Neuronal stem cell (in vitro differentiated cells): Measurements from ENCODE around the gene USP14.
"Not testable (repeated sequence)": the region's sequence is repeated elsewhere in the genome, so short reads cannot be mapped to it uniquely, and the experiment has no call there.

Experiments used
- DNase-seq: peaks from one replicate; pipeline ENCODE4 v3.0.0-alpha.2; 2013; ENCODE audit warnings: low spot score
- H2AFZ ChIP-seq: one replicate; pipeline ENCODE4 v1.6.1; 2013; ENCODE audit warnings: mild to moderate bottlenecking, low read length, inconsistent platforms
- H2AK5ac ChIP-seq: 2 replicates; pipeline ENCODE4 v1.6.1; 2013; ENCODE audit warnings: low read depth, mild to moderate bottlenecking, inconsistent platforms, low read length, moderate library complexity, mixed read lengths
- H2BK120ac ChIP-seq: 2 replicates; pipeline ENCODE4 v1.6.1; 2013; ENCODE audit warnings: low read depth, mild to moderate bottlenecking, inconsistent platforms, low read length, moderate library complexity, mixed read lengths
- H2BK12ac ChIP-seq: one replicate; pipeline ENCODE4 v1.6.1; 2013; ENCODE audit warnings: low read length, inconsistent platforms
- H2BK15ac ChIP-seq: 2 replicates; pipeline ENCODE4 v1.6.1; 2013; ENCODE audit warnings: mild to moderate bottlenecking, low read length, inconsistent platforms, mixed read lengths
- H2BK5ac ChIP-seq: one replicate; pipeline ENCODE4 v1.6.1; 2013; ENCODE audit warnings: inconsistent platforms, mild to moderate bottlenecking, low read length, moderate library complexity
- H3K14ac ChIP-seq: one replicate; pipeline ENCODE4 v1.6.1; 2013; ENCODE audit warnings: low read length, inconsistent platforms
- H3K18ac ChIP-seq: 2 replicates; pipeline ENCODE4 v1.6.1; 2013; ENCODE audit warnings: low read length, inconsistent platforms
- H3K23ac ChIP-seq: 2 replicates; pipeline ENCODE4 v1.6.1; 2013; ENCODE audit warnings: low read depth, mild to moderate bottlenecking, mixed read lengths, low read length, inconsistent platforms; ENCODE audit not compliant: poor library complexity
- H3K27ac ChIP-seq: replicated peaks from 3 replicates; pipeline ENCODE4 v1.5.1; 2013; ENCODE audit warnings: low read length, inconsistent platforms
- H3K27me3 ChIP-seq, 3 experiments: 2 replicates each; pipeline ENCODE4 v1.6.1; 2013; ENCODE audit warnings: low read length in 3 of 3, mild to moderate bottlenecking in 2 of 3, inconsistent platforms in 1 of 3, low read depth in 1 of 3, mixed read lengths in 1 of 3, moderate library complexity in 1 of 3; ENCODE audit not compliant: control insufficient read depth in 3 of 3, insufficient read depth in 3 of 3
- H3K36me3 ChIP-seq, 2 donors: replicated peaks in 1 of 2; 2 replicates each; pipeline ENCODE4 v1.6.1; 2013; ENCODE audit warnings: low read length in 2 of 2; ENCODE audit not compliant: control insufficient read depth in 2 of 2, insufficient read depth in 2 of 2
- H3K4ac ChIP-seq: 2 replicates; pipeline ENCODE4 v1.6.1; 2013; ENCODE audit warnings: inconsistent platforms, mild to moderate bottlenecking, low read length, moderate library complexity
- H3K4me1 ChIP-seq, 2 donors: 1 replicate in 1 of 2; 2 replicates in 1 of 2; pipeline ENCODE4 v1.6.1; 2013; ENCODE audit warnings: low read length in 2 of 2, low read depth in 1 of 2; ENCODE audit not compliant: control insufficient read depth in 2 of 2, insufficient read depth in 1 of 2
- H3K4me2 ChIP-seq: one replicate; pipeline ENCODE4 v1.6.1; 2013; ENCODE audit warnings: mild to moderate bottlenecking, low read length, inconsistent platforms; ENCODE audit not compliant: insufficient read depth, poor library complexity, severe bottlenecking
- H3K4me3 ChIP-seq, 2 donors: 2 replicates each; pipeline ENCODE4 v1.5.1; 2013; ENCODE audit warnings: low read length in 2 of 2, mild to moderate bottlenecking in 2 of 2, inconsistent platforms in 1 of 2, moderate library complexity in 1 of 2
- H3K79me1 ChIP-seq: one replicate; pipeline ENCODE4 v1.6.1; 2013; ENCODE audit warnings: low read depth, mild to moderate bottlenecking, inconsistent platforms, low read length, moderate library complexity
- H3K9ac ChIP-seq: one replicate; pipeline ENCODE4 v1.6.1; 2013; ENCODE audit warnings: mild to moderate bottlenecking, low read depth, low read length, inconsistent platforms; ENCODE audit not compliant: poor library complexity
- H3K9me3 ChIP-seq, 2 donors: replicated peaks in 1 of 2; 2 replicates each; pipeline versions ENCODE3 to v1.6.1; 2013; ENCODE audit warnings: low read length in 2 of 2, mild to moderate bottlenecking in 2 of 2, inconsistent platforms in 1 of 2, low read depth in 1 of 2, mixed read lengths in 1 of 2, moderate library complexity in 1 of 2; ENCODE audit not compliant: control insufficient read depth in 2 of 2, insufficient read depth in 1 of 2
- H4K8ac ChIP-seq: one replicate; pipeline ENCODE4 v1.6.1; 2013; ENCODE audit warnings: low read depth, mild to moderate bottlenecking, inconsistent platforms, low read length, moderate library complexity
- H4K91ac ChIP-seq: one replicate; pipeline ENCODE4 v1.6.1; 2013; ENCODE audit warnings: low read length, low read depth, mild to moderate bottlenecking, inconsistent platforms; ENCODE audit not compliant: poor library complexity
- WGBS, 2 donors: extraction: QIAGEN DNeasy Blood & Tissue Kit; methylation state at CpG; one replicate each; pipeline ENCODE4 v1.1.7; 2013; ENCODE audit warnings: missing lambda C conversion rate in 2 of 2, mixed read lengths in 1 of 2; ENCODE audit not compliant: insufficient read length in 2 of 2, insufficient replicate concordance in 1 of 2; ENCODE audit errors: extremely low coverage in 2 of 2; 5-methylcytosine and 5-hydroxymethylcytosine counted together

Gene USP14

DNA sequence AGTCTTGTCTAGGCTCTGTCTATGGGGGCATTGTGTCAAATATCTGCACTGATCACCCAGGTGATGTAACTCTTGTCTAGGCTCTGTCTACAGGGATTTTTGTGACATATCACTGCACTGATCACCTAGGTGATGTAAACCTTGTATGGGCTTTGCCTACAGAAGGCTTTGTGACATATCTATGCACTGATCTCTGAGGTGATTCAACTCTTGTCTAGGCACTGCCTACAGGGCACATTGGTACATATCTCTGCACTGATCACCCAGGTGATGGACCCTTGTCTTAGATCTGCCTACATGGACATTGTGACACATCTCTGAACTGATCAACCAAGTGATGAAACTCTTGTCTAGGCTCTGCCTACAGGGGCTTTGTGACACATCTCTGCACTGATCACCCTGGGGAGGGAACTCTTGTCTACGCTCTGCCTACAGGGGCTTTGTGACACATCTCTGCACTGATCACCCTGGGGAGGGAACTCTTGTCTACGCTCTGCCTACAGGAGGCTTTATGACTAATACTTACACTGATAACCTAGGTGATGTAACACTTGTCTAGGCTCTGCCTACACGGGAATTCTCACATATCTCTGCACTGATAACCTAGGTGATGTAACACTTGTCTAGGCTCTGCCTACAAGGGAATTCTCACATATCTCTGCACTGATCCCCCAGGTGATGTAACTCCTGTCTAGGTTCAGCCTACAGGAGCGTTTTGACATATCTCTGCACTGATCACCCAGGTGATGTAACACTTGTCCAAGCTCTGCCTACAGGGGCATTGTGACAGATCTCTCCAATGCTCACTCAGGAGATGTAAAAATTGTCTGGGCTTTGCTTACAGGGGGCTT, 47.8 kb upstream of the USP14 start:
- not testable (repeated sequence) for DNase-seq, H3K27ac ChIP-seq

DNA sequence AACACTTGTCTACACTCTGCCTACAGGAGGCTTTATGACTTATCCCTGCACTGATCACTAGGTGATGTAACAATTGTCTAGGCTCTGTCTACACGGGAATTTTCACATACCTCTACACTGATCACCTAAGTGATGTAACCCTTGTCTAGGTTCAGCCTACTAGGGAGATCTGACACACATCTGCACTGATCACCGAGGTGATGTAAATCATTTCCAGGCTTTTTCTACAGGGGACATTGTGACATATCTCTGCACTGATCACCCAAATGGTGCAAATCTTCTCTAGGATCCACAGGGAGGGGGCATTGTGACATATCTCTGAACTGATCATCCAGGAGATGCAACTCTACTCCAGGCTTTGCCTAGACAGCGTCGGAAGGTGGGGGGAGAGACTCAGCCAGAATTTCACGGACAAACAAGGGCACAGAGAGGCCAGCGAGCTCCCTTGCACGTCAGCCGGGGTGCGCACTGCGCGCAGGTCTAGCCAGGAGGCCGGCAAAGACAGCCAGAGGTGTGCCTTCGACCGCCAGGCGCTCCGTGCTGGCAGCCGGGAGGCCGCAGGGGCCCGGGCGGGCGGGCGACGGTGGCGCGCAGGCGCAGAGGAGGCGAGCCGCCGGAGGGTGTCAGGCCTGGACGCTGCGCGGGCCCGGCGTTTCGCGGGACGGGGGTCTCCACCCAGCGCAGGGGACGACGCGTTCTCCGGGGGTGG, 46.9 kb upstream of the USP14 start:
- H3K79me1 ChIP-seq: no peaks in the 10 kb centered on the region
- peak overlapping the region; percentile 46 for H3K4me2 ChIP-seq
- H3K14ac ChIP-seq: no peak overlapping the region
- H4K91ac ChIP-seq: no peak overlapping the region
- no peak overlapping the region for H4K8ac ChIP-seq
- no peak overlapping the region for H2BK120ac ChIP-seq
- H3K4me3 ChIP-seq: peak overlapping the region; percentile 47 to 76
- H2AFZ ChIP-seq: peak overlapping the region; percentile 97
- H2BK15ac ChIP-seq: no peak overlapping the region
- peak; percentile 72 for DNase-seq
- H2BK5ac ChIP-seq: no peak overlapping the region
- peaks cover 0 to 3% of the 10 kb centered on the region in 2 donors for H3K4me1 ChIP-seq
- no peak overlapping the region for H2AK5ac ChIP-seq
- no peak overlapping the region for H3K23ac ChIP-seq
- peaks cover 0 to 1% of the 10 kb centered on the region in 2 donors for H3K9me3 ChIP-seq
- WGBS, 2 donors: no CpG with 5 or more reads among the region's 42 CpGs
- H3K18ac ChIP-seq: peak overlapping the region; percentile 84
- H3K36me3 ChIP-seq: no peaks in the 10 kb centered on the region
- H3K27ac ChIP-seq: peak overlapping the region; percentile 47
- H2BK12ac ChIP-seq: no peak overlapping the region
- H3K9ac ChIP-seq: peak overlapping the region; percentile 88
- no peaks in the 10 kb centered on the region for H3K27me3 ChIP-seq
- no peak overlapping the region for H3K4ac ChIP-seq

More for the DNA sequence above, 47.8 kb upstream of the USP14 start:
- H3K4me1 ChIP-seq, H2BK5ac ChIP-seq, H3K23ac ChIP-seq, H2AK5ac ChIP-seq, H3K4ac ChIP-seq, H3K18ac ChIP-seq, H3K4me3 ChIP-seq, H3K4me2 ChIP-seq, H4K8ac ChIP-seq, H2AFZ ChIP-seq, H2BK12ac ChIP-seq, H3K9ac ChIP-seq, H4K91ac ChIP-seq, H3K14ac ChIP-seq, H2BK15ac ChIP-seq, H3K9me3 ChIP-seq, H3K27me3 ChIP-seq, H2BK120ac ChIP-seq, H3K36me3 ChIP-seq, H3K79me1 ChIP-seq: not testable (repeated sequence)
- no CpG with 5 or more reads among the region's 4 CpGs for WGBS, 2 donors

- not testable (repeated sequence) for H3K27me3 ChIP-seq, H2AK5ac ChIP-seq, H3K4ac ChIP-seq, H3K79me1 ChIP-seq, H3K4me1 ChIP-seq, H3K14ac ChIP-seq, H3K27ac ChIP-seq, H3K18ac ChIP-seq, H2BK12ac ChIP-seq, H3K9ac ChIP-seq, DNase-seq, H4K91ac ChIP-seq, H2BK5ac ChIP-seq, H3K9me3 ChIP-seq, H4K8ac ChIP-seq, H3K36me3 ChIP-seq, H3K23ac ChIP-seq, H2BK120ac ChIP-seq, H2BK15ac ChIP-seq
- WGBS, 2 donors: no CpG with 5 or more reads among the region's 43 CpGs
- peak overlapping the region in 1 of 2 donors; percentile 47 for H3K4me3 ChIP-seq
- peak overlapping the region; percentile 71 for H2AFZ ChIP-seq
- H3K4me2 ChIP-seq: peak overlapping the region; percentile 11
Measured at GRCh38 chr18:112015-112733, 46.2 kb upstream of the USP14 start.
